D721Med (cell line): ENCODE results near the gene KRTAP10-6.
"Not testable (repeated sequence)": the region's sequence is repeated elsewhere in the genome, so short reads cannot be mapped to it uniquely, and the experiment has no call there.

ENCODE experiments used
- DNase-seq: peaks from one replicate; pipeline ENCODE4 v3.0.0; 2011; ENCODE audit warnings: low spot score; ENCODE audit not compliant: insufficient read length
- FAIRE-seq: peaks from 2 replicates; lab custom pipeline; 2011; peaks lifted over from hg19 to GRCh38; lab: Jason Lieb, UNC
- TF ChIP-seq, protein P1 (sequence below): IDR thresholded peaks from 2 replicates; pipeline ENCODE4 v1.5.1; 2012; ENCODE audit warnings: mild to moderate bottlenecking, control low read depth; ENCODE audit not compliant: insufficient read depth; ENCODE audit errors: missing control alignments

The KRTAP10-6 gene

GRCh38 chr21:44592446-44593311 lies at the start of gene KRTAP10-6:
Gene KRTAP10-6, minus strand, starts transcription at chr21:44592505. Its CDS starts 21 bp downstream, at chr21:44592484.
- TF ChIP-seq, protein P1, sequence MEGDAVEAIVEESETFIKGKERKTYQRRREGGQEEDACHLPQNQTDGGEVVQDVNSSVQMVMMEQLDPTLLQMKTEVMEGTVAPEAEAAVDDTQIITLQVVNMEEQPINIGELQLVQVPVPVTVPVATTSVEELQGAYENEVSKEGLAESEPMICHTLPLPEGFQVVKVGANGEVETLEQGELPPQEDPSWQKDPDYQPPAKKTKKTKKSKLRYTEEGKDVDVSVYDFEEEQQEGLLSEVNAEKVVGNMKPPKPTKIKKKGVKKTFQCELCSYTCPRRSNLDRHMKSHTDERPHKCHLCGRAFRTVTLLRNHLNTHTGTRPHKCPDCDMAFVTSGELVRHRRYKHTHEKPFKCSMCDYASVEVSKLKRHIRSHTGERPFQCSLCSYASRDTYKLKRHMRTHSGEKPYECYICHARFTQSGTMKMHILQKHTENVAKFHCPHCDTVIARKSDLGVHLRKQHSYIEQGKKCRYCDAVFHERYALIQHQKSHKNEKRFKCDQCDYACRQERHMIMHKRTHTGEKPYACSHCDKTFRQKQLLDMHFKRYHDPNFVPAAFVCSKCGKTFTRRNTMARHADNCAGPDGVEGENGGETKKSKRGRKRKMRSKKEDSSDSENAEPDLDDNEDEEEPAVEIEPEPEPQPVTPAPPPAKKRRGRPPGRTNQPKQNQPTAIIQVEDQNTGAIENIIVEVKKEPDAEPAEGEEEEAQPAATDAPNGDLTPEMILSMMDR = no peak
- no peak for FAIRE-seq
- DNase-seq = no peak

- DNase-seq (no peak), FAIRE-seq (no peak)
- TF ChIP-seq, protein P1 = no peak
Observed at GRCh38 chr21:44640761-44641160, 48.5 kb upstream of the KRTAP10-6 start.

DNA sequence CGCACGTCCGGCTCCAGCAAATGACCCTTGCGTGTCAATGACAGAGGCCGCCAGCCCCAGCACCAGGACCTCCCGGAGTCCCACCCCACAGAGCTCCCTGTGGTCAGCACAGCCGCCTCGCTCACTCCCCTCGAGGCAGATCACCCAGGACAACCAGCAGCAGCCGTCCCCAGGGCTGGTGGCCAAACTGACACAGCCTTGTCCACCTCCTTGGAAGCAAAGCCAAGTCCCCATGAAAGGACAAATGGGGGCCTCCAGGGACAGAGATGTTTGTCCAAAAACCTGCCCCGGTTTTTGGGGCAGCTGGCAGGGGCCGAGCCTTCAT lies 47.0 kb upstream of the KRTAP10-6 start:
- DNase-seq (no peak), FAIRE-seq (no peak)
- TF ChIP-seq, protein P1 = no peak

GRCh38 chr21:44638506-44639330 lies 46.4 kb upstream of the KRTAP10-6 start:
- DNase-seq, FAIRE-seq: not testable (repeated sequence)

GRCh38 chr21:44637851-44638348 lies 45.6 kb upstream of the KRTAP10-6 start:
- FAIRE-seq, DNase-seq: not testable (repeated sequence)

GRCh38 chr21:44637018-44637850 lies 44.9 kb upstream of the KRTAP10-6 start, which contains the start of gene KRTAP10-10:
Gene KRTAP10-10, plus strand, starts transcription at chr21:44637356. Its CDS starts 62 bp downstream, at chr21:44637418.
- TF ChIP-seq, protein P1 = no peak
- FAIRE-seq (no peak), DNase-seq (no peak)

GRCh38 chr21:44636209-44637017 lies 44.1 kb upstream of the KRTAP10-6 start:
- DNase-seq = no peak
- TF ChIP-seq, protein P1 = no peak
- no peak for FAIRE-seq
